Measurements from ENCODE around the gene FAM118B. TPM values are rescaled to one million over a fixed set of nuclear protein-coding genes. Genes with fewer than 3 reads are reported as not detected.

FAM118B gene
- total and polyA plus RNA-seq, 10 donors, result 5.5 to 32.3 (median 17.5) TPM

GRCh38 chr11:126257144-126257543 is 45.6 kb downstream of the FAM118B start:
- Histone ChIP-seq H3K4me1 (peaks cover 0 to 10% (median 0%) of the 10 kb centered on the region in 6 donors), H3K27me3 (replicated peaks in 1 of 7) (no peaks in the 10 kb centered on the region), H3K27ac (no peak overlapping the region), H3K4me3 (no peak overlapping the region), H3K9me3 (no peaks in the 10 kb centered on the region), H3K36me3 (peaks cover 0 to 90% (median 36%) of the 10 kb centered on the region in 6 donors)
- intact Hi-C loops (cut with DNase I; ENCODE audit: low total_unique reads), result no loop called here
- TF ChIP-seq CTCF (IDR thresholded peaks at IDR 0.05 in 8 of 11, conservative IDR thresholded peaks at IDR 0.05 in 3 of 11), result no peak
- no peak for TF ChIP-seq POLR2A (IDR thresholded peaks at IDR 0.05)
- TF ChIP-seq POLR2AphosphoS5 (IDR thresholded peaks at IDR 0.05), result no peak
- WGBS, 5 donors, result 85 to 95% (median 94%) methylated on average over 2 of the region's 2 CpGs
- no peak for DNase-seq

GRCh38 chr11:126257764-126258163 is 46.2 kb downstream of the FAM118B start:
- TF ChIP-seq POLR2A (IDR thresholded peaks at IDR 0.05), result no peak
- TF ChIP-seq CTCF (IDR thresholded peaks at IDR 0.05 in 8 of 11, conservative IDR thresholded peaks at IDR 0.05 in 3 of 11), result no peak
- no peak for TF ChIP-seq POLR2AphosphoS5 (IDR thresholded peaks at IDR 0.05)

GRCh38 chr11:126262216-126262615 is 50.6 kb downstream of the FAM118B start:
- intact Hi-C loops (cut with DNase I; ENCODE audit: low total_unique reads), result loop anchor here (10.0 kb wide), 1 partner anchor 47 kb away; the partner anchor contains the start of genes FAM118B and RPUSD4

More at GRCh38 chr11:126257764-126258163, 46.2 kb downstream of the FAM118B start:
- H3K36me3 ChIP-seq, result peaks cover 0 to 90% (median 43%) of the 10 kb centered on the region in 6 donors
- H3K4me1 ChIP-seq, result peaks cover 0 to 10% (median 0%) of the 10 kb centered on the region in 6 donors
- 87 to 100% (median 91%) methylated on average over 2 of the region's 2 CpGs for WGBS, 5 donors
- no peak overlapping the region for H3K4me3 ChIP-seq
- H3K27ac ChIP-seq, result peak overlapping the region in 1 of 8 donors; percentile 12
- H3K27me3 ChIP-seq (replicated peaks in 1 of 7), result no peaks in the 10 kb centered on the region
- intact Hi-C loops (cut with DNase I; ENCODE audit: low total_unique reads), result no loop called here
- H3K9me3 ChIP-seq, result no peaks in the 10 kb centered on the region
- no peak for DNase-seq

More at GRCh38 chr11:126262216-126262615, 50.6 kb downstream of the FAM118B start:
- H3K9me3 ChIP-seq, result no peaks in the 10 kb centered on the region
- TF ChIP-seq POLR2AphosphoS5 (IDR thresholded peaks at IDR 0.05), result no peak
- TF ChIP-seq POLR2A (IDR thresholded peaks at IDR 0.05), result no peak
- TF ChIP-seq CTCF (IDR thresholded peaks at IDR 0.05 in 8 of 11, conservative IDR thresholded peaks at IDR 0.05 in 3 of 11), result no peak
- no peaks in the 10 kb centered on the region for H3K27me3 ChIP-seq (replicated peaks in 1 of 7)
- 94 to 99% (median 97%) methylated on average over 6 of the region's 6 CpGs for whole genome bisulfite sequencing, 5 donors
- H3K36me3 ChIP-seq, result peaks cover 13 to 90% (median 64%) of the 10 kb centered on the region in 6 donors
- peaks cover 0 to 20% (median 8%) of the 10 kb centered on the region in 6 donors for H3K4me1 ChIP-seq
- no peak for DNase-seq
- no peak overlapping the region for H3K4me3 ChIP-seq
- H3K27ac ChIP-seq, result no peak overlapping the region

Measured in spleen (tissue), 11 donors.